MM.1S (cell line): ENCODE results near the gene TMEM184A.

Experiments used
- DNase-seq: peaks from one replicate; pipeline ENCODE4 v3.0.0-alpha.2; 2015
- H2AFZ ChIP-seq: fragments of 300-600 bp; sonication (generic); 2 replicates; pipeline ENCODE4 v1.6.0; 2016; ENCODE audit warnings: antibody characterized with exemption, low read length
- H3F3A ChIP-seq: fragments of 300-600 bp; sonication (generic); 2 replicates; pipeline ENCODE4 v1.6.1; 2016; ENCODE audit warnings: mild to moderate bottlenecking, antibody characterized with exemption, low read length, moderate library complexity, mixed read lengths; ENCODE audit not compliant: insufficient read depth
- H3K27ac ChIP-seq: fragments of 300-600 bp; sonication (generic); 2 replicates; pipeline ENCODE4 v1.5.1; 2016; ENCODE audit warnings: mild to moderate bottlenecking, low read length
- H3K27me3 ChIP-seq: fragments of 300-600 bp; sonication (generic); replicated peaks from 2 replicates; pipeline ENCODE4 v1.6.0; 2016; ENCODE audit warnings: low read length; ENCODE audit not compliant: insufficient read depth
- H3K36me3 ChIP-seq: fragments of 300-600 bp; sonication (generic); replicated peaks from 2 replicates; pipeline ENCODE4 v1.6.1; 2016; ENCODE audit warnings: mild to moderate bottlenecking, low read length, mixed read lengths; ENCODE audit not compliant: insufficient read depth
- H3K4me1 ChIP-seq: fragments of 300-600 bp; sonication (generic); 2 replicates; pipeline ENCODE4 v1.6.1; 2016; ENCODE audit warnings: low read length, mixed read lengths
- H3K4me2 ChIP-seq: fragments of 300-600 bp; sonication (generic); 2 replicates; pipeline ENCODE4 v1.6.0; 2016; ENCODE audit warnings: low read depth, low read length
- H3K4me3 ChIP-seq: fragments of 300-600 bp; sonication (generic); 2 replicates; pipeline ENCODE4 v1.5.1; 2016; ENCODE audit warnings: low read length, mixed read lengths
- H3K79me2 ChIP-seq: fragments of 300-600 bp; sonication (generic); 2 replicates; pipeline ENCODE4 v1.6.1; 2016; ENCODE audit warnings: mixed run types, low read length, mixed read lengths
- H3K9ac ChIP-seq: fragments of 300-600 bp; sonication (generic); 2 replicates; pipeline ENCODE4 v1.6.1; 2016; ENCODE audit warnings: low read length, mixed read lengths
- H3K9me2 ChIP-seq: fragments of 300-600 bp; sonication (generic); replicated peaks from 2 replicates; pipeline ENCODE4 v1.6.1; 2016; ENCODE audit warnings: mild to moderate bottlenecking, low read length, mixed read lengths; ENCODE audit not compliant: insufficient read depth
- H3K9me3 ChIP-seq: fragments of 300-600 bp; sonication (generic); replicated peaks from 2 replicates; pipeline ENCODE4 v1.6.1; 2016; ENCODE audit warnings: mild to moderate bottlenecking, low read length, mixed read lengths; ENCODE audit not compliant: insufficient read depth
- H4K20me1 ChIP-seq: fragments of 300-600 bp; sonication (generic); 2 replicates; pipeline ENCODE4 v1.6.1; 2016; ENCODE audit warnings: mild to moderate bottlenecking, low read length, moderate library complexity, mixed read lengths; ENCODE audit not compliant: insufficient read depth
- EZH2 ChIP-seq: fragments of 300-600 bp; sonication (generic); optimal IDR thresholded peaks from 2 replicates; pipeline ENCODE3; 2017; ENCODE audit warnings: low read depth, mild to moderate bottlenecking, antibody characterized with exemption, low read length, mixed read lengths
- EZH2phosphoT487 ChIP-seq: fragments of 300-600 bp; sonication (generic); IDR thresholded peaks from 2 replicates; pipeline ENCODE4 v1.6.1; 2018; ENCODE audit warnings: antibody characterized with exemption, low read length
- TF ChIP-seq, protein P1 (sequence below): fragments of 300-600 bp; sonication (generic); IDR thresholded peaks from 2 replicates; pipeline ENCODE4 v1.5.1; 2016; ENCODE audit warnings: antibody characterized with exemption, low read length, mixed read lengths

The TMEM184A gene

DNA sequence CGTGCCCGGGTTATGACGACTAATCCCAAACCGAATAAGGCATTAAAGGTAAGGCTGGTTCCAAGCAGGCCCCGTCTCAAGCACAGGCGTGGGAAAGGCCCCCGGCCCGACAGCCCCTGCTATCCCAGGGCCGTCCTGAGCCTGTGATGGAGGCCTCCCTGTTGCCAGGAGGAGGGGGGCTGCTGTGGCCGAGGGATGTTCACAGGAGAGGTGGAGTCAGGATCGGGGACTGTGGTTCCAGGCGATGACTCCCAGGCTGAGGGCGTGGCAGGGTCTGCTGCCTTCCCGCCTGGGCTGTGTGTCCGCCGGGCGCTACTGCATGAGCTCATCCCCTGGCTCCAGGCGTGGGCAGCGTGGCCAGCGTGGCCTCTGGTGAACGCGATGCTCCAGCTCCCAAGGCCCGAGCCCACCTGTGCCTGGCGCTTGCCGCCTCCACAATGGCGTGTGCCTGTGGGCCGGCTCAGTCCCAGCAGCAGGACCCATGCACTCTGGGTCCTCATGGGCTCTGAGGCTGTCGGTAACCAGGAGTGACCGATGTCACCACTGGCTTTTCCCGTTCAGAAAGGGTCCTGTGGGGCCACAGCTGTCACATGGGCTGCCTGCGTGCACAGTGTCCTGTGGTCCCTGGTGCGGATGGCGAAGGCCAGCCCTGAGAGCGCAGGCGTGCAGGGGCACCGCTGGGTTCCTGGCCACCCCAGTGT lies 16.7 kb downstream of the TMEM184A start:
- no peaks in the 10 kb centered on the region for H3K4me1 ChIP-seq
- TF ChIP-seq, protein P1, sequence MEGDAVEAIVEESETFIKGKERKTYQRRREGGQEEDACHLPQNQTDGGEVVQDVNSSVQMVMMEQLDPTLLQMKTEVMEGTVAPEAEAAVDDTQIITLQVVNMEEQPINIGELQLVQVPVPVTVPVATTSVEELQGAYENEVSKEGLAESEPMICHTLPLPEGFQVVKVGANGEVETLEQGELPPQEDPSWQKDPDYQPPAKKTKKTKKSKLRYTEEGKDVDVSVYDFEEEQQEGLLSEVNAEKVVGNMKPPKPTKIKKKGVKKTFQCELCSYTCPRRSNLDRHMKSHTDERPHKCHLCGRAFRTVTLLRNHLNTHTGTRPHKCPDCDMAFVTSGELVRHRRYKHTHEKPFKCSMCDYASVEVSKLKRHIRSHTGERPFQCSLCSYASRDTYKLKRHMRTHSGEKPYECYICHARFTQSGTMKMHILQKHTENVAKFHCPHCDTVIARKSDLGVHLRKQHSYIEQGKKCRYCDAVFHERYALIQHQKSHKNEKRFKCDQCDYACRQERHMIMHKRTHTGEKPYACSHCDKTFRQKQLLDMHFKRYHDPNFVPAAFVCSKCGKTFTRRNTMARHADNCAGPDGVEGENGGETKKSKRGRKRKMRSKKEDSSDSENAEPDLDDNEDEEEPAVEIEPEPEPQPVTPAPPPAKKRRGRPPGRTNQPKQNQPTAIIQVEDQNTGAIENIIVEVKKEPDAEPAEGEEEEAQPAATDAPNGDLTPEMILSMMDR = no peak
- TF ChIP-seq EZH2 (no peak), EZH2phosphoT487 (no peak)
- no peaks in the 10 kb centered on the region for H4K20me1 ChIP-seq
- H3K9me2 ChIP-seq = no peaks in the 10 kb centered on the region
- H3K27me3 ChIP-seq = no peaks in the 10 kb centered on the region
- no peaks in the 10 kb centered on the region for H3F3A ChIP-seq
- no peaks in the 10 kb centered on the region for H3K36me3 ChIP-seq
- H3K4me2 ChIP-seq = no peak overlapping the region
- H3K9ac ChIP-seq = no peak overlapping the region
- no peak for DNase-seq
- H3K4me3 ChIP-seq = no peak overlapping the region
- no peak overlapping the region for H3K27ac ChIP-seq
- no peaks in the 10 kb centered on the region for H3K9me3 ChIP-seq
- no peak overlapping the region for H2AFZ ChIP-seq
- H3K79me2 ChIP-seq = peaks cover 37% of the 10 kb centered on the region

DNA sequence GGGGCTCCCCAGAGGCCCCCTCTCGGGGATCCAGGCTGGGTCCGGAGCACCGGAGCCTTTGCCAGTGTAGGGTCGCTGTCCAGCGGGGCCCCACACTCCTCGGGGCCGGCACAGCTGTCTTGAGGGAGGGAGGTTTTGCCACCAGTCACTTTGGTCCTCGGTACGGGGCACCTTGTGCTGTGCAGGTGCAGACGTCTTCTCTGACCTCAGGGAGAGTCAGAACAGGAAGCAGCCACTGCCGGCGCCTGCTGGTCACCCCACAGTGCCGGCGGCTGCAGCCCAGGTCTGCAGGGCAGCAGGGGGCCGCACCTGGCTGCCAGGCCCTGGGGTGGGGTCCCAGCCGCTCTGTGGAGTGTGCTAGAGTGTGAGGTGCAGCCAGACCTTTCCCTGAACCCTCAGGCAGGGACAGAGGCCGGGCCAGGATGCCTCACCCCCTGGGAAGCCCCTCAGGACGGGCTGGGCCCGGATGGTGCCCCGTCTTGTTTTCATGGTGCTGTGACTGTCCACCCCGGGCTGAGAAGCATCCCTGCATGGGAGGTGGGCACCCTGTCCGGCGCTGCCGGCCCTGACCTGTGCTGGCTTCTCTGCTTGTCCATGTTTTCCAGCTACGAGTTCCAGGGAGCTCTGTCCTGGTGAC lies 17.3 kb downstream of the TMEM184A start:
- peaks cover 44% of the 10 kb centered on the region for H3K79me2 ChIP-seq
- TF ChIP-seq EZH2phosphoT487 (no peak), EZH2 (no peak)
- TF ChIP-seq, protein P1 = no peak
- no peak for DNase-seq
- H4K20me1 ChIP-seq = no peaks in the 10 kb centered on the region
- no peaks in the 10 kb centered on the region for H3K4me1 ChIP-seq
- H3K9me3 ChIP-seq = no peaks in the 10 kb centered on the region
- no peaks in the 10 kb centered on the region for H3K9me2 ChIP-seq
- H3K4me3 ChIP-seq = no peak overlapping the region
- no peak overlapping the region for H3K9ac ChIP-seq
- no peak overlapping the region for H3K27ac ChIP-seq
- no peak overlapping the region for H2AFZ ChIP-seq
- H3K4me2 ChIP-seq = no peak overlapping the region
- H3F3A ChIP-seq = no peaks in the 10 kb centered on the region
- H3K27me3 ChIP-seq = no peaks in the 10 kb centered on the region
- H3K36me3 ChIP-seq = no peaks in the 10 kb centered on the region

DNA sequence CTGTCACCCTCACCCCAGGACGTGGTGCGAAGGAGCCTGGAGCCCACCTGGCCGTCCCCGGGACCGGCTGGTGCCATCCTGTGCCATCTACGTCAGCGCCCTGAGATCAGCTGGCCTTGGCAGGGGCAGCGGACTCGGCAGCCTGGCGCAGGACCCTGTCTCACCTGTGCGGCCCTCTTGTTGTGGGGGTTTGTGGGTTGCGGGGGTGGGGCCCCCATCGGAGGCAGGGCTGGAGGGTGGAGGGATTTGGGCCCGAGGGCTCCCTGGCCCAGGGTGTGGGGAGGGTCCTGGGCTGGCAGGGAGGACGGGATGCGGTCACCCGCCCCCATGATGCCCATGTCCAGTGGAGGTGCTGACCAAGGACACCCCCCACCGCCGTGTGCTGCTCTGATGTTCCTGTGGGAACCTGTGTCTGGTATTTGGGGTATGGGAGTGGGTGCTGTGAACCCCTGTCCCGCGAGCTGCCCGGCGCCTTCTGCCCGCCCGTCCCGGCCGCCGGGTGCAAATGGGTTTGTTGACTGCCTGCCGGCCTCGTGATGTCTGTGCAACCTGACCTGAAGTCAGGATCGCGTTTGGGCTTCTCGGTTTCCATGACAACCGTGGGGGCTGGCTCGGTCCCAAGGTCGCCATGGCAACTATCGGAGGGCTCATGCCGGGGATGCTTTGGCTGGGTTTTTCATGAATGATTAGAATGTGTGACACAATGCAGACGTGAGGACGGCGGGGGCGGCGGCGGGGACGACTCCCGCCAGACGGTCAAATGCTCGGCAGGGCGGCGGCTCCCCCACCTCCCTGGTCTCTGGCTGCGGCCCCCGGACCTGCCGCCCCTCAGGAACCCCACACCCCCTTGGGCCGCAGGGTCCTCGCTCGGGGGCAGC lies 18.2 kb downstream of the TMEM184A start:
- TF ChIP-seq EZH2 (no peak), EZH2phosphoT487 (no peak)
- TF ChIP-seq, protein P1 = no peak
- Histone ChIP-seq H3K4me3 (no peak overlapping the region), H3K79me2 (peaks cover 53% of the 10 kb centered on the region), H3K9ac (no peak overlapping the region), H3K4me1 (no peaks in the 10 kb centered on the region), H3K27me3 (no peaks in the 10 kb centered on the region), H3K4me2 (no peak overlapping the region), H4K20me1 (no peaks in the 10 kb centered on the region), H3K36me3 (no peaks in the 10 kb centered on the region), H2AFZ (no peak overlapping the region), H3K27ac (no peak overlapping the region), H3F3A (no peaks in the 10 kb centered on the region), H3K9me3 (no peaks in the 10 kb centered on the region), H3K9me2 (no peaks in the 10 kb centered on the region)
- DNase-seq = no peak
